ENCODE measurements around the gene MGAT5.

DNA sequence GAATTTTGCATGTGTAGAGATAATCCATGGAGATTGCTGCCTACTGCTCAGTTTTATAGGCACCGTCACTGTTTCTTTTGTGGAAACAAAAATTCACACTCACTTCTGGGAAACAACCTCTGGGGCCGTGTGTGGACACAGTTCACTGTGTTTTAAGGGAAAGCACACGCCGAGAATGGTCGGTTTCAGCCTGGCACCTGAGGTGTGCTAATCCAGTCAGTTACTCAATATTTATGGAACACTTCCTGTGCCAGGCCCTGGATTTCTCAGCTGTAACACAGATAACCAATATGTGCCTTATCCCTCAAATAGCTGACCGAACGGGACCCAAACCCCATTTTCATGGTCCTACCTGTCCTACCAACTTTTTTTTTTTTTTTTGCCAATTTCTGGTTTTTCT is 179.6 kb downstream of the MGAT5 start:
- TF ChIP-seq POLR2A (IDR thresholded peaks at IDR 0.05) (no peak), CTCF (IDR thresholded peaks at IDR 0.05) (no peak)
